Kidney epithelial cell (primary cell): ENCODE measurements around the gene SHC3. TPM values are rescaled to one million over a fixed set of nuclear protein-coding genes. Genes with fewer than 3 reads are reported as not detected.

Experiments
- DNase-seq: peaks from one replicate; pipeline ENCODE4 v3.0.0-alpha.2; 2010; ENCODE audit warnings: low read depth
- H3K27me3 ChIP-seq: 2 replicates; pipeline ENCODE4 v1.6.0; 2011; ENCODE audit warnings: low read length; ENCODE audit not compliant: control insufficient read depth, insufficient read depth
- H3K36me3 ChIP-seq: 2 replicates; pipeline ENCODE4 v1.5.1; 2011; ENCODE audit warnings: low read length; ENCODE audit not compliant: control insufficient read depth, insufficient read depth
- H3K4me3 ChIP-seq: 2 replicates; pipeline ENCODE4 v1.5.1; 2011; ENCODE audit warnings: low read depth, mild to moderate bottlenecking, control low read depth, low read length
- total RNA-seq: library from RNA; depleted of rRNA; stranded (reverse); fragments of >200 nt; gene quantifications from 2 replicates; pipeline ENCODE4 v1.2.3, GENCODE V29; 2015
- TF ChIP-seq, protein P1 (sequence below): IDR thresholded peaks from 2 replicates; pipeline ENCODE4 v1.5.1; 2011; ENCODE audit warnings: mild to moderate bottlenecking, moderate library complexity, low read length, control low read depth, inconsistent platforms; ENCODE audit not compliant: insufficient read depth, poor library complexity, severe bottlenecking

Gene SHC3
- total RNA-seq, 1 donor from 2014 or later, result 2.9 TPM

DNA sequence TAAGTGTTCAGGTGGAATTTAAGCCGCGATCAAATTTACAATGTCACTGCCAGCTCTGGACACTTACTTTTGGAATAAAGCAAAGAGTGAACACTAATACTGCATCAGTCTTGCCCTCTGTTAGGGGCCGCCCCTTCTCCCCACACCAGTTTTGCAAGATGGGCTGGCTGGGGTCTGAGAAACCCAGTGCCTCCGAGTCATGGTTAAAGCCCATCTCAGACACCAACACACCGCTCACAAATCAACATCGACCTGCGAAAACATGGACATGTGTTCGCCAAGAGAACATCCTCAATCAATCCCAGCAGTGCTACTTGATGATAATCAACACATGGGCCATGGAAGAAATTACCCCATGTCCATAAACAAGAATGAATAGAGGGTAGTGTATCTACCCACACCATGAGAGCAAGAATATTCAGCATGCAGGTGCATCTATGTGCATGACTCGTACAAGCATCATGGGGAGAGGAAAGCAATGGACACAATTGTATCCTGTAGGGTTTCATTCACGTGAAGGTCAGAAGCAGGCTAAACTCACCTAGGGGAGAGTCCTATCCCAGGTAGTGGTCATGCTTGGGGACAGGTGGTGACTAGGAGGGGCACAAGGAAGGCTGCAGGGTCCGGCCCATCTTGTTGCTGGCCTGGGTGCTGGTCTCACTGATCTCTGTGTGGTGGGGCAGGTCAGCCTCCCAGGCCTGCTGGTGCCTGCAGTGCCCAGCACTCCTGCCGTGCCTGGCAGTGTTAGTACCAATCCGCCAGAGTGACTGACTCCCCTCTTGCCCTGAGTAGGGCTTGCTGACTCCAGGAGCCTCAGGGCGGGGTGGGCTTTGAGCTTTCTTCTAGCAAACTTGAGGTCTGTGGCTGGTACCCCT is 182.3 kb downstream of the SHC3 start:
- DNase-seq, result no peak

DNA sequence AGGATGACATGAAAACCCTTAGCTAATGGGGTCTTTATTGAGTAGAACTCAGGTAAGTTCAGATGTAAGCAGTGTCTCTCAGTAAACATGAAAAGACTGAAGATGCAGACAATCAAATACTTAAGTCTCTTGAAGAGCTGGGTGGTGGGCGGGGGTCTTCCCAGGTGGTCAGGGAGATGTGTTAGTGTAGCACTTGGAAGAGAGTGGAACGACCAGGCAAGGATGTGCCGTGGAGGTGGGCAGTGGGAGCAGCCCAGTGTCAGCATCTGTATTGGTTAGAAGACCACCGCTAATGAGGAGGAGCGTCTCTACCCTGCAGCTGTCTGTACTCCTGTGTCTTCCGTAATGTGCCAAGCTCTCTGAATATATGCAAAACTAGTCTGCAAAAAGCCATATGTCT is 183.0 kb downstream of the SHC3 start:
- no peak for DNase-seq
- no peak overlapping the region for H3K4me3 ChIP-seq
- TF ChIP-seq, protein P1, sequence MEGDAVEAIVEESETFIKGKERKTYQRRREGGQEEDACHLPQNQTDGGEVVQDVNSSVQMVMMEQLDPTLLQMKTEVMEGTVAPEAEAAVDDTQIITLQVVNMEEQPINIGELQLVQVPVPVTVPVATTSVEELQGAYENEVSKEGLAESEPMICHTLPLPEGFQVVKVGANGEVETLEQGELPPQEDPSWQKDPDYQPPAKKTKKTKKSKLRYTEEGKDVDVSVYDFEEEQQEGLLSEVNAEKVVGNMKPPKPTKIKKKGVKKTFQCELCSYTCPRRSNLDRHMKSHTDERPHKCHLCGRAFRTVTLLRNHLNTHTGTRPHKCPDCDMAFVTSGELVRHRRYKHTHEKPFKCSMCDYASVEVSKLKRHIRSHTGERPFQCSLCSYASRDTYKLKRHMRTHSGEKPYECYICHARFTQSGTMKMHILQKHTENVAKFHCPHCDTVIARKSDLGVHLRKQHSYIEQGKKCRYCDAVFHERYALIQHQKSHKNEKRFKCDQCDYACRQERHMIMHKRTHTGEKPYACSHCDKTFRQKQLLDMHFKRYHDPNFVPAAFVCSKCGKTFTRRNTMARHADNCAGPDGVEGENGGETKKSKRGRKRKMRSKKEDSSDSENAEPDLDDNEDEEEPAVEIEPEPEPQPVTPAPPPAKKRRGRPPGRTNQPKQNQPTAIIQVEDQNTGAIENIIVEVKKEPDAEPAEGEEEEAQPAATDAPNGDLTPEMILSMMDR, result no peak
- H3K27me3 ChIP-seq, result no peaks in the 10 kb centered on the region
- no peaks in the 10 kb centered on the region for H3K36me3 ChIP-seq

More for the DNA sequence above, 182.3 kb downstream of the SHC3 start:
- no peak overlapping the region for H3K4me3 ChIP-seq
- TF ChIP-seq, protein P1, result no peak
- no peaks in the 10 kb centered on the region for H3K36me3 ChIP-seq
- H3K27me3 ChIP-seq, result no peaks in the 10 kb centered on the region

- no peaks in the 10 kb centered on the region for H3K36me3 ChIP-seq
- TF ChIP-seq, protein P1, result no peak
- no peak overlapping the region for H3K4me3 ChIP-seq
- no peaks in the 10 kb centered on the region for H3K27me3 ChIP-seq
- DNase-seq, result no peak
Observed at GRCh38 chr9:88995200-88995577, 183.4 kb downstream of the SHC3 start.

DNA sequence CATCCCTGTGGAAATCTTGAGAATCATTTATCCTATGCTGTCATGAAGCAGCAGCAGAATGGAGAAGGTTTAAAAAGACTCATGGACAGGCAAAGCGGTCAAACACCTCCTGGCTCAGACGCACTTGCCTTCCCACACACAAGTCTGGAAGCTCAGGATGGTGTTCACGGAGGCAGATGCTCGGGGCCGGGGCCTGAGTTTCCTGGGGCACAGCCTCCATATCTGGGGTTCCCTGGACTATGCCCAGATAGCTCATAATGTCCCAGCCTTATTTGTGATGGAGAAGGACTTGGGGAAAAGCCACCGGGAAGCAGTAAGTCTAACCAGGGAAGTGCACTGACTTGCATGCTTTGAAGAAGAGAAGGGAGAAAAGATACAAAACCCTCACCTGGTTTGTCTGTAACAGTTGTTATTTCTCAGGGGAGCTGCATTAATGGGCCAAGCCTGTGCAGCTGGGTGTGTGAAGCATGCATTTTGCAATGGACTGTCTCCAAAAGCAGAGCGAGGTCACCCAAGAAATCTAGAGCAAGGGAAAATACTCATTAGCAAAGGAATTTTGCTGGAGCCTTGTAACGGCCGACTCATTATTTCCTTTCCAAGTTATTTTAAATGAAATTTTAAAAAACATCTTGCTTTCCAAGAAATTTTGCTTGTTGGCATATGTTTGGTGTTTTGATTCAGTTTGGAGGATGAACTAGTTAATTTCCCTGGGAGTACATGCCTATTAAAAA is 184.0 kb downstream of the SHC3 start:
- Histone ChIP-seq H3K36me3 (no peaks in the 10 kb centered on the region), H3K27me3 (no peaks in the 10 kb centered on the region), H3K4me3 (no peak overlapping the region)
- TF ChIP-seq, protein P1, result no peak
- DNase-seq, result no peak

DNA sequence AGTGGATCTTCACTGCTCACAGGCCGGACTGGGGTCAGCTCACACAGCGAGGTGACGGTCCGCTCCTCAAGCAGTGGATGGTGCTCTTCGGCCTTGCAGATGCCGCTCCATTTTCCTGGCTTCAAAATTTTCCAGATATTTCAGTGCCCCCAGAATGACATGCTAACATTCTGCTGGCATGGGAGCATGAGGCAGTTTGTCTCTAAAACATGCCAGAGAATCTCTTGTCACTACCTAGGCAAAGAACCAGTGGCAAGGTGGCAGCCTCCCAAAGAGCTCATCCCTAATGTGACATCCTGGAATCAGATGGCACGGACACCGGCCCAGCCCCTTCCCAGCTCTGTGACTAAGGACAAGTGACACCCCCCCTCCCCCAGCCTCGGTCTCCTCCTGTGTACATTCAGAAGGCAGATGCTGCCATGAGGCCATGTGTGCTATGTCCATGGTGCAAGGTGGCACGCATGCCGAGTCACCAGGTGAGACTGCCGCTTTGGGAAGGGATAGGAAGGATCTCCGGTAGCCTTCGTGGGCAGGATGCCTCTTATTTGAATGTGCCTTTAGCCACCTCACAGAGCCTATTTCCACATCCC is 184.7 kb downstream of the SHC3 start:
- Histone ChIP-seq H3K27me3 (no peaks in the 10 kb centered on the region), H3K36me3 (no peaks in the 10 kb centered on the region), H3K4me3 (no peak overlapping the region)
- TF ChIP-seq, protein P1, result no peak
- DNase-seq, result no peak
